K562 (cell line): ENCODE measurements around the gene MYPN. TPM values are rescaled to one million over a fixed set of nuclear protein-coding genes. Genes with fewer than 3 reads are reported as not detected.

Experiments
- ATAC-seq: fragments of 200-7000 bp; cut with Tn5 transposase; 3 replicates; pipeline ENCODE4 v1.9.1; 2020; ENCODE audit warnings: moderate library complexity
- BruUV-seq: library from RNA; stranded (reverse); fragments of 400-500 nt; replicated peaks from 2 replicates; lab custom pipeline; 2021; lab: Mats Ljungman, UMichigan
- CTCF ChIA-PET: fragments of 300-600 bp; formaldehyde crosslinking; extraction: SDS; loops from one replicate; lab custom pipeline; 2021; ENCODE audit warnings: low intra/inter-chr PET ratio; lab: Yijun Ruan, JAX
- POLR2A ChIA-PET: fragments of 300-600, 350-650 bp; sonication (Branson Sonifier 250); formaldehyde crosslinking; extraction: SDS; loops from one replicate; lab custom pipeline; 2021; ENCODE audit warnings: antibody characterized with exemption, inconsistent platforms; lab: Yijun Ruan, JAX
- DNase-seq, 4 experiments: peaks; one replicate each; pipeline versions ENCODE4 v3.0.0 to v3.0.0-alpha.2; 2011 to 2018; ENCODE audit warnings: low spot score in 3 of 4, mixed read lengths in 3 of 4; ENCODE audit errors: extremely low read depth in 1 of 4
- FAIRE-seq: peaks from 2 replicates; lab custom pipeline; 2011; peaks lifted over from hg19 to GRCh38; lab: Jason Lieb, UNC
- H2AFZ ChIP-seq: 2 replicates; pipeline ENCODE4 v1.6.0; 2011; ENCODE audit warnings: low read depth, low read length, control low read depth, inconsistent platforms
- H3K27ac ChIP-seq: fragments of 200-600 bp; 3 replicates; pipeline ENCODE4 v1.8.0; 2011; ENCODE audit warnings: low read depth, mild to moderate bottlenecking, control low read depth, inconsistent platforms, low read length, moderate library complexity, mixed read lengths; ENCODE audit errors: extremely low read depth
- H3K27me3 ChIP-seq, 2 experiments: fragments of 300-600 bp in 1 of 2; 2 replicates in 1 of 2; 3 replicates in 1 of 2; pipeline versions ENCODE4 v1.6.0 to v1.8.0; 2011; ENCODE audit warnings: inconsistent platforms in 2 of 2, low read length in 2 of 2, mild to moderate bottlenecking in 1 of 2, mixed read lengths in 1 of 2, moderate library complexity in 1 of 2; ENCODE audit not compliant: control insufficient read depth in 2 of 2, insufficient read depth in 2 of 2
- H3K36me3 ChIP-seq: fragments of 300-600 bp; 3 replicates; pipeline ENCODE4 v1.8.0; 2011; ENCODE audit warnings: mild to moderate bottlenecking, low read length, inconsistent platforms; ENCODE audit not compliant: control insufficient read depth, insufficient read depth
- H3K4me1 ChIP-seq, 2 experiments: fragments of 200-600 bp in 1 of 2; replicated peaks in 1 of 2; 2 replicates in 1 of 2; 3 replicates in 1 of 2; pipeline versions ENCODE4 v1.5.1 to v1.8.0; 2011; ENCODE audit warnings: inconsistent platforms in 2 of 2, low read length in 2 of 2, mild to moderate bottlenecking in 1 of 2, mixed read lengths in 1 of 2, moderate library complexity in 1 of 2; ENCODE audit not compliant: control insufficient read depth in 2 of 2, insufficient read depth in 2 of 2
- H3K4me2 ChIP-seq: 2 replicates; pipeline ENCODE4 v1.6.1; 2011; ENCODE audit warnings: low read length, control low read depth, inconsistent platforms, mixed read lengths; ENCODE audit not compliant: insufficient read depth
- H3K4me3 ChIP-seq: fragments of 200-600 bp; sonication (generic), shearing (Covaris generic); 2 replicates; pipeline ENCODE4 v1.5.1; 2016; ENCODE audit warnings: control low read depth, inconsistent platforms
- H3K79me2 ChIP-seq: fragments of 200-600 bp; 3 replicates; pipeline ENCODE4 v1.8.0; 2011; ENCODE audit warnings: low read length, inconsistent platforms; ENCODE audit not compliant: control insufficient read depth, insufficient read depth
- H3K9ac ChIP-seq, 2 experiments: 2 replicates each; pipeline versions ENCODE4 v1.6.0 to v1.6.1; 2011; ENCODE audit warnings: low read depth in 2 of 2, low read length in 2 of 2, control low read depth in 1 of 2, inconsistent platforms in 1 of 2, mild to moderate bottlenecking in 1 of 2, mixed read lengths in 1 of 2; ENCODE audit not compliant: insufficient read depth in 1 of 2
- H3K9me1 ChIP-seq: one replicate; pipeline ENCODE4 v1.6.0; 2011; ENCODE audit warnings: inconsistent platforms, mild to moderate bottlenecking, low read length, moderate library complexity; ENCODE audit not compliant: control insufficient read depth, insufficient read depth
- H3K9me3 ChIP-seq: replicated peaks from 2 replicates; pipeline ENCODE4 v1.5.1; 2011; ENCODE audit warnings: low read depth, low read length, inconsistent platforms; ENCODE audit not compliant: control insufficient read depth, insufficient read depth
- H4K20me1 ChIP-seq: replicated peaks from 2 replicates; pipeline ENCODE4 v1.6.1; 2011; ENCODE audit warnings: low read length, inconsistent platforms, mixed read lengths; ENCODE audit not compliant: control insufficient read depth, insufficient read depth
- ATF7 ChIP-seq: fragments of 450-650 bp; IDR thresholded peaks from 2 replicates; pipeline ENCODE4 v1.7.1; 2014; ENCODE audit warnings: mild to moderate bottlenecking, moderate library complexity
- DNMT1 ChIP-seq: fragments of 450-650 bp; IDR thresholded peaks from 2 replicates; pipeline ENCODE4 v1.6.1; 2016; ENCODE audit warnings: antibody characterized with exemption, mild to moderate bottlenecking
- EZH2 ChIP-seq: IDR thresholded peaks from 2 replicates; pipeline ENCODE4 v1.6.1; 2012; ENCODE audit warnings: low read depth, mild to moderate bottlenecking, inconsistent platforms, low read length, borderline replicate concordance
- GABPB1 ChIP-seq: sonication (generic); formaldehyde crosslinking; IDR thresholded peaks from 2 replicates; pipeline ENCODE4 v1.8.0; 2022; ENCODE audit warnings: mild to moderate bottlenecking, missing genetic modification reagents
- PHF20 ChIP-seq: fragments of 450-650 bp; IDR thresholded peaks from 2 replicates; pipeline ENCODE4 v1.6.1; 2018; ENCODE audit not compliant: partially characterized antibody
- PKNOX1 ChIP-seq: fragments of 450-650 bp; IDR thresholded peaks from 2 replicates; pipeline ENCODE4 v1.6.1; 2016
- RBM22 ChIP-seq: fragments of 200-400 bp; formaldehyde crosslinking; IDR thresholded peaks from 2 replicates; pipeline ENCODE4 v1.6.1; 2018; ENCODE audit warnings: low read length, low read depth; ENCODE audit not compliant: poor library complexity, severe bottlenecking
- SRSF3 ChIP-seq: fragments of 200-400 bp; formaldehyde crosslinking; IDR thresholded peaks from 2 replicates; pipeline ENCODE4 v1.6.1; 2016; ENCODE audit warnings: mild to moderate bottlenecking, low read length, moderate library complexity; ENCODE audit not compliant: insufficient read depth
- ZNF184 ChIP-seq: sonication (generic); formaldehyde crosslinking; IDR thresholded peaks from 2 replicates; pipeline ENCODE4 v1.5.0; 2020; ENCODE audit warnings: missing genetic modification reagents
- WGBS: fragments of 100-300 bp; shearing (Covaris generic); methylation state at CpG from one replicate; pipeline ENCODE4 v1.1.6; 2016; ENCODE audit warnings: low coverage, mixed read lengths; ENCODE audit not compliant: insufficient coverage; ENCODE audit errors: missing lambda C conversion rate; 5-methylcytosine and 5-hydroxymethylcytosine counted together
- in situ Hi-C: fragments of 300-500 bp; cut with MboI; formaldehyde crosslinking; loops from 4 replicates; pipeline ENCODE4 v1.15.0; 2018; ENCODE audit warnings: inconsistent platforms, mixed read lengths
- intact Hi-C: fragments of 100-400 bp; cut with micrococcal nuclease; formaldehyde crosslinking; loops from 2 replicates; pipeline ENCODE4 v1.14.2; 2022
- polyA plus RNA-seq, 8 experiments: library from polyadenylated mRNA; depleted of rRNA in 4 of 8; stranded (reverse) in 5 of 8; unstranded in 3 of 8; fragments of >200 nt; fragmentation: Nextera tagmentation in 2 of 8; fragmentation: Illumina TruSeq in 1 of 8; extraction: Ambion mirVana in 2 of 8; extraction: Trizol in 1 of 8; gene quantifications; 2 replicates each; pipeline versions ENCODE4 v1.2.1 to v1.2.3, GENCODE V29; 2011 to 2014; ENCODE audit warnings: inconsistent platforms in 1 of 8, missing spikeins in 1 of 8
- total RNA-seq, 7 experiments: library from RNA; depleted of rRNA in 6 of 7; stranded (reverse); fragments of >200 nt in 6 of 7; fragmentation: Illumina TruSeq in 2 of 7; extraction: Trizol in 2 of 7; gene quantifications; 2 replicates each; pipeline versions ENCODE4 v1.2.1 to v1.2.3, GENCODE V29; 2011 to 2021; ENCODE audit warnings: low replicate concordance in 1 of 7
- TF ChIP-seq, protein P1 (sequence below): fragments of 450-650 bp; IDR thresholded peaks from 2 replicates; pipeline ENCODE4 v1.6.1; 2016; ENCODE audit warnings: antibody characterized with exemption

Gene MYPN
- total and polyA plus RNA-seq, 9 of the 15 experiments (the other 6 are each of a cell fraction or from before 2014, with no cell fraction given), result not detected

GRCh38 chr10:68251151-68251550, 141.9 kb downstream of the MYPN start:
- CTCF ChIA-PET, result no interaction called here
- H3K27ac ChIP-seq, result no peak overlapping the region
- no peak overlapping the region for H3K4me2 ChIP-seq
- no peaks in the 10 kb centered on the region for H3K36me3 ChIP-seq
- FAIRE-seq, result no peak
- no peaks in the 10 kb centered on the region for H3K9me3 ChIP-seq
- H3K4me3 ChIP-seq, result no peak overlapping the region
- no peak overlapping the region for H2AFZ ChIP-seq
- peaks cover 47 to 48% of the 10 kb centered on the region in 2 experiments for H3K27me3 ChIP-seq
- no peaks in the 10 kb centered on the region for H3K4me1 ChIP-seq
- 0% methylated on average over 7 of the region's 7 CpGs for WGBS
- intact Hi-C loops, result no loop called here
- no peak for ATAC-seq
- in situ Hi-C loops, result no loop called here
- POLR2A ChIA-PET, result interaction anchor here (1.5 kb wide), 1 partner anchor 20 kb away, joined by 4 read pairs; no protein-coding TSS in a partner anchor
- no peak for DNase-seq
- no TSS peak for BruUV-seq
- no peaks in the 10 kb centered on the region for H3K79me2 ChIP-seq
- no peak for TF ChIP-seq ATF7
- no peak for TF ChIP-seq SRSF3
- TF ChIP-seq RBM22, result no peak
- no peak for TF ChIP-seq DNMT1
- no peak for TF ChIP-seq PKNOX1
- TF ChIP-seq ZNF184 (CRISPR knock-in tag), result no peak
- TF ChIP-seq EZH2, result no peak
- TF ChIP-seq, protein P1, sequence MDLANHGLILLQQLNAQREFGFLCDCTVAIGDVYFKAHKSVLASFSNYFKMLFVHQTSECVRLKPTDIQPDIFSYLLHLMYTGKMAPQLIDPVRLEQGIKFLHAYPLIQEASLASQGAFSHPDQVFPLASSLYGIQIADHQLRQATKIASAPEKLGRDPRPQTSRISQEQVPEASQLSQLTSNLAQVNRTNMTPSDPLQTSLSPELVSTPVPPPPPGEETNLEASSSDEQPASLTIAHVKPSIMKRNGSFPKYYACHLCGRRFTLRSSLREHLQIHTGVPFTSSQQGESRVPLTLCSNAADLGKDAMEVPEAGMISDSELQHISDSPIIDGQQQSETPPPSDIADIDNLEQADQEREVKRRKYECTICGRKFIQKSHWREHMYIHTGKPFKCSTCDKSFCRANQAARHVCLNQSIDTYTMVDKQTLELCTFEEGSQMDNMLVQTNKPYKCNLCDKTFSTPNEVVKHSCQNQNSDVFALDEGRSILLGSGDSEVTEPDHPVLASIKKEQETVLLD, result no peak
- TF ChIP-seq PHF20, result no peak
- no peak for TF ChIP-seq GABPB1
- H3K9ac ChIP-seq, result no peak overlapping the region
- no peaks in the 10 kb centered on the region for H4K20me1 ChIP-seq
- no peaks in the 10 kb centered on the region for H3K9me1 ChIP-seq
